ENCODE data around the gene SIRT4. TPM values are rescaled to one million over a fixed set of nuclear protein-coding genes. Genes with fewer than 3 reads are reported as not detected.
A peak's percentile ranks its signal among the peaks of the same experiment; 100 is the strongest.

Gene SIRT4
- total RNA-seq, 1 experiment from 2014 or later = 2.8 TPM

DNA sequence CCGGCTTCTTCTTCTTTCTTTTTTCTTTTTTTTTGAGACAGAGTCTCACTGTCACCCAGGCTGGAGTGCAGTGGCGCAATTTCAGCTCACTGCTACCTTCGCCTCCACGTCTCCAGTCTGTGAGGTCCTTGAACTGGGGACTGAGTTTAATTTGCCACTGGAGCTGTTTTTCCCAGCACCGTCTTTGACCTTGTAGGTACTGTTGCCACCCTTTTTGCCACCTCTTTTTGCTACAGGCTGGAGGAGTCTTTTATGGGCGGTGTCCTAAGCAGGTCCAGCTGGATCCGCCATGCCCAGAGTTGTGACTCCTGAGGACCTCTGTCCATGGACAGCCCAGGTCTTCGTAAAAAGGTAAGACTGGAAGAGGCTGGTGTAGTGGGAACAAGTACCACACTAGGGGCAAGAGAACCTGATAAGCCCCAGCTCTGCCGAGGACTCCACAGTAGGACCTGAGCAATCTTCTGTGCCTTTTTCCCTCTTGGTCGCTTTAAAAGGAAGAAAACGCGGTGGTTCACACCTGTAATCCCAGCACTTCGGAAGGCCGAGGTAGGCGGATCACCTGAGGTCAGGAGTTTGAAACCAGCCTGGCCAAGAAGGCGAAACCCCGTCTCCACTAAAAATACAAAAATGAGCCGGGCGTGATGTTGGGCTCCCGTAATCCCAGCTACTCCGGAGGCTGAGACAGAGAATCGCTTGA is 11.4 kb upstream of the SIRT4 start:
- H3K27me3 Mint-ChIP-seq (ENCODE audit: low read depth) = no peaks in the 10 kb centered on the region; the same call in 1 of the 2 replicates
- peaks cover 14% of the 10 kb centered on the region for H3K4me1 Mint-ChIP-seq
- no peak overlapping the region for H3K4me3 Mint-ChIP-seq
- no peaks in the 10 kb centered on the region for H3K9me3 Mint-ChIP-seq
- peak; percentile 45 for DNase-seq (ENCODE audit: low spot score)
- H3K27ac Mint-ChIP-seq = no peak overlapping the region; the same call in 1 of the 2 replicates
- no peaks in the 10 kb centered on the region for H3K36me3 Mint-ChIP-seq
- CTCF ChIA-PET = interaction anchor here (0.7 to 6.2 kb wide), 13 partner anchors 9 to 802 kb away, joined by 3 to 145 read pairs (median 5); partner anchors contain the start of genes PXN, RPLP0 and SIRT4
- POLR2A ChIA-PET = interaction anchor here (0.6 to 4.5 kb wide), 28 partner anchors 8 to 176 kb away, joined by 3 to 157 read pairs (median 4); partner anchors contain the start of genes PXN, RAB35, RPLP0 and SIRT4
- ATAC-seq = peak; percentile 2
- TF ChIP-seq IRF2 (CRISPR knock-in tag; IDR thresholded peaks at IDR 0.05; ENCODE audit: borderline replicate concordance, low read depth) (no peak), ZNF263 (CRISPR knock-in tag; IDR thresholded peaks at IDR 0.05; ENCODE audit: low read depth) (no peak), FOXJ3 (CRISPR knock-in tag; IDR thresholded peaks at IDR 0.05; ENCODE audit: borderline replicate concordance) (no peak), NR1H2 (CRISPR knock-in tag; IDR thresholded peaks at IDR 0.05) (no peak), OVOL2 (CRISPR knock-in tag; IDR thresholded peaks at IDR 0.05; ENCODE audit: borderline replicate concordance) (no peak), ETV6 (CRISPR knock-in tag; IDR thresholded peaks at IDR 0.05) (no peak), HMGA2 (CRISPR knock-in tag; IDR thresholded peaks at IDR 0.05) (no peak), SMAD3 (CRISPR knock-in tag; IDR thresholded peaks at IDR 0.05; ENCODE audit: borderline replicate concordance) (no peak)
- TF ChIP-seq, protein P1, sequence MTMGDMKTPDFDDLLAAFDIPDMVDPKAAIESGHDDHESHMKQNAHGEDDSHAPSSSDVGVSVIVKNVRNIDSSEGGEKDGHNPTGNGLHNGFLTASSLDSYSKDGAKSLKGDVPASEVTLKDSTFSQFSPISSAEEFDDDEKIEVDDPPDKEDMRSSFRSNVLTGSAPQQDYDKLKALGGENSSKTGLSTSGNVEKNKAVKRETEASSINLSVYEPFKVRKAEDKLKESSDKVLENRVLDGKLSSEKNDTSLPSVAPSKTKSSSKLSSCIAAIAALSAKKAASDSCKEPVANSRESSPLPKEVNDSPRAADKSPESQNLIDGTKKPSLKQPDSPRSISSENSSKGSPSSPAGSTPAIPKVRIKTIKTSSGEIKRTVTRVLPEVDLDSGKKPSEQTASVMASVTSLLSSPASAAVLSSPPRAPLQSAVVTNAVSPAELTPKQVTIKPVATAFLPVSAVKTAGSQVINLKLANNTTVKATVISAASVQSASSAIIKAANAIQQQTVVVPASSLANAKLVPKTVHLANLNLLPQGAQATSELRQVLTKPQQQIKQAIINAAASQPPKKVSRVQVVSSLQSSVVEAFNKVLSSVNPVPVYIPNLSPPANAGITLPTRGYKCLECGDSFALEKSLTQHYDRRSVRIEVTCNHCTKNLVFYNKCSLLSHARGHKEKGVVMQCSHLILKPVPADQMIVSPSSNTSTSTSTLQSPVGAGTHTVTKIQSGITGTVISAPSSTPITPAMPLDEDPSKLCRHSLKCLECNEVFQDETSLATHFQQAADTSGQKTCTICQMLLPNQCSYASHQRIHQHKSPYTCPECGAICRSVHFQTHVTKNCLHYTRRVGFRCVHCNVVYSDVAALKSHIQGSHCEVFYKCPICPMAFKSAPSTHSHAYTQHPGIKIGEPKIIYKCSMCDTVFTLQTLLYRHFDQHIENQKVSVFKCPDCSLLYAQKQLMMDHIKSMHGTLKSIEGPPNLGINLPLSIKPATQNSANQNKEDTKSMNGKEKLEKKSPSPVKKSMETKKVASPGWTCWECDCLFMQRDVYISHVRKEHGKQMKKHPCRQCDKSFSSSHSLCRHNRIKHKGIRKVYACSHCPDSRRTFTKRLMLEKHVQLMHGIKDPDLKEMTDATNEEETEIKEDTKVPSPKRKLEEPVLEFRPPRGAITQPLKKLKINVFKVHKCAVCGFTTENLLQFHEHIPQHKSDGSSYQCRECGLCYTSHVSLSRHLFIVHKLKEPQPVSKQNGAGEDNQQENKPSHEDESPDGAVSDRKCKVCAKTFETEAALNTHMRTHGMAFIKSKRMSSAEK (CRISPR knock-in tag; IDR thresholded peaks at IDR 0.05; ENCODE audit: borderline replicate concordance) = no peak
- TF ChIP-seq, protein P2, sequence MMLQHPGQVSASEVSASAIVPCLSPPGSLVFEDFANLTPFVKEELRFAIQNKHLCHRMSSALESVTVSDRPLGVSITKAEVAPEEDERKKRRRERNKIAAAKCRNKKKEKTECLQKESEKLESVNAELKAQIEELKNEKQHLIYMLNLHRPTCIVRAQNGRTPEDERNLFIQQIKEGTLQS (CRISPR knock-in tag; conservative IDR thresholded peaks at IDR 0.05) = no peak

DNA sequence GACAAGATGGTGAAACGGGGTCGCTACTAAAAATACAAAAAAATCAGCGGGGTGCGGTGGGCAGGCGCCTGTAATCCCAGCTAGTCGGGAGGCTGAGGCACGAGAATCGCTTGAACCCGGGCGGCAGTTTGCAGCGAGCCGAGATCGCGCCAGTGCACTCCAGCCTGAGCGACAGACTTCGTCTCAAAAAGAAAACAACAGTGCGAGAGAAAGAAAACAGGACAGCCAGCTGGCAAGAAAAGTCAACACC is 9.8 kb upstream of the SIRT4 start:
- Mint-ChIP-seq H3K36me3 (no peaks in the 10 kb centered on the region), H3K27ac (no peak overlapping the region), H3K4me1 (peaks cover 11% of the 10 kb centered on the region), H3K9me3 (no peaks in the 10 kb centered on the region), H3K27me3 (ENCODE audit: low read depth) (no peaks in the 10 kb centered on the region; the same call in 1 of the 2 replicates), H3K4me3 (no peak overlapping the region)
- DNase-seq (ENCODE audit: low spot score) (no peak), ATAC-seq (no peak)
- CTCF ChIA-PET = interaction anchor here (2.1 to 6.2 kb wide), 4 partner anchors 10 to 62 kb away, joined by 8 to 145 read pairs (median 46); partner anchors contain the start of genes PXN and SIRT4
- TF ChIP-seq, protein P3, sequence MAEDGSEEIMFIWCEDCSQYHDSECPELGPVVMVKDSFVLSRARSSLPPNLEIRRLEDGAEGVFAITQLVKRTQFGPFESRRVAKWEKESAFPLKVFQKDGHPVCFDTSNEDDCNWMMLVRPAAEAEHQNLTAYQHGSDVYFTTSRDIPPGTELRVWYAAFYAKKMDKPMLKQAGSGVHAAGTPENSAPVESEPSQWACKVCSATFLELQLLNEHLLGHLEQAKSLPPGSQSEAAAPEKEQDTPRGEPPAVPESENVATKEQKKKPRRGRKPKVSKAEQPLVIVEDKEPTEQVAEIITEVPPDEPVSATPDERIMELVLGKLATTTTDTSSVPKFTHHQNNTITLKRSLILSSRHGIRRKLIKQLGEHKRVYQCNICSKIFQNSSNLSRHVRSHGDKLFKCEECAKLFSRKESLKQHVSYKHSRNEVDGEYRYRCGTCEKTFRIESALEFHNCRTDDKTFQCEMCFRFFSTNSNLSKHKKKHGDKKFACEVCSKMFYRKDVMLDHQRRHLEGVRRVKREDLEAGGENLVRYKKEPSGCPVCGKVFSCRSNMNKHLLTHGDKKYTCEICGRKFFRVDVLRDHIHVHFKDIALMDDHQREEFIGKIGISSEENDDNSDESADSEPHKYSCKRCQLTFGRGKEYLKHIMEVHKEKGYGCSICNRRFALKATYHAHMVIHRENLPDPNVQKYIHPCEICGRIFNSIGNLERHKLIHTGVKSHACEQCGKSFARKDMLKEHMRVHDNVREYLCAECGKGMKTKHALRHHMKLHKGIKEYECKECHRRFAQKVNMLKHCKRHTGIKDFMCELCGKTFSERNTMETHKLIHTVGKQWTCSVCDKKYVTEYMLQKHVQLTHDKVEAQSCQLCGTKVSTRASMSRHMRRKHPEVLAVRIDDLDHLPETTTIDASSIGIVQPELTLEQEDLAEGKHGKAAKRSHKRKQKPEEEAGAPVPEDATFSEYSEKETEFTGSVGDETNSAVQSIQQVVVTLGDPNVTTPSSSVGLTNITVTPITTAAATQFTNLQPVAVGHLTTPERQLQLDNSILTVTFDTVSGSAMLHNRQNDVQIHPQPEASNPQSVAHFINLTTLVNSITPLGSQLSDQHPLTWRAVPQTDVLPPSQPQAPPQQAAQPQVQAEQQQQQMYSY (CRISPR knock-in tag; IDR thresholded peaks at IDR 0.05) = no peak
- TF ChIP-seq, protein P4, sequence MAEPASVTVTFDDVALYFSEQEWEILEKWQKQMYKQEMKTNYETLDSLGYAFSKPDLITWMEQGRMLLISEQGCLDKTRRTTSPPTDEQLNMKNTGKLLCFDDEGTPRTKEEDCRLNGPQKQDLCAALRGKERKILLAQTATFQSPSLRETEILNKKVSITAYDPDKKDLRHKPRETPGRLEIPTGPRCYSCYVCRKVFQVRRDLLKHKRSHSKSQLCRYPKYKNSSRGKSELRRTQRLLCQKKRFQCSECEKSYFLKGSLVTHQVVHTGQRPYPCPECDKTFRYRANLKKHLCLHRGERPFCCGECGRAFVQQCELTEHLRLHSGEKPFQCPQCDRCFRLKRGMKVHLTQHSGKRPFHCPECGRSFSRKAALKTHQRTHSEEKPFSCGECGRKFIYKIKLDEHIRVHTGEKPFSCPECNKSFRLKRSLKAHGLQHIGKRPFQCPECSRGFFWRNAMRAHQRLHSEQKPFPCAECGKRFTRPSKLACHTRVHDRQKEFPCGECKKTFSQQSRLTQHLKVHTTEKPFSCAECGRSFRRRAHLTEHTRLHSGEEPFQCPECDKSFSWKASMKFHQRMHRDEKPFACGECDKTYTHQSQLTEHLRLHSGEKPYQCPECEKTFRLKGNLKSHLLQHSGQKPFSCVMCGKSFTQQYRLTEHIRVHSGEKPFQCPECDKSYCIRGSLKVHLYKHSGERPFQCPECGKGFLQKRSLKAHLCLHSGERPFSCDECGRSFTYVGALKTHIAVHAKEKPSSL (CRISPR knock-in tag; conservative IDR thresholded peaks at IDR 0.05) = no peak
- POLR2A ChIA-PET = interaction anchor here (0.5 to 4.5 kb wide), 12 partner anchors 10 to 1411 kb away, joined by 3 to 157 read pairs (median 8); partner anchors contain the start of genes PXN, RAB35, RPLP0 and SIRT4
